ENCODE measurements around the gene CLSTN2. TPM values are rescaled to one million over a fixed set of nuclear protein-coding genes. Genes with fewer than 3 reads are reported as not detected.

Gene CLSTN2
- total RNA-seq, 1 experiment from 2014 or later, result 0.02 TPM

GRCh38 chr3:140022066-140022770 is 87.2 kb downstream of the CLSTN2 start:
- Histone ChIP-seq H3K36me3 (ENCODE audit: control insufficient read depth in 1 of 2, insufficient read depth in 2 of 2, low read length in 2 of 2) (no peaks in the 10 kb centered on the region), H3K4me1 (ENCODE audit: control insufficient read depth in 1 of 2, insufficient read depth in 2 of 2, low read length in 2 of 2) (no peaks in the 10 kb centered on the region), H3K27me3 (ENCODE audit: insufficient read depth, low read length) (peaks cover 41% of the 10 kb centered on the region; the same call in 1 of the 2 replicates), H3K4me3 (replicated peaks in 1 of 2; ENCODE audit: low read depth in 1 of 2, low read length in 2 of 2) (no peak overlapping the region), H3K27ac (ENCODE audit: low read depth, low read length) (no peak overlapping the region), H3K9me3 (ENCODE audit: control insufficient read depth in 1 of 2, insufficient read depth in 1 of 2, low read depth in 1 of 2, low read length in 2 of 2) (no peaks in the 10 kb centered on the region), H4K20me1 (ENCODE audit: insufficient read depth) (no peaks in the 10 kb centered on the region), H3K79me2 (ENCODE audit: insufficient read depth, low read length) (no peaks in the 10 kb centered on the region), H3K9ac (ENCODE audit: low read length) (no peak overlapping the region), H3K4me2 (ENCODE audit: low read length) (no peak overlapping the region), H3K9me2 (ENCODE audit: insufficient read depth) (no peaks in the 10 kb centered on the region), H2AFZ (ENCODE audit: low read depth, low read length, poor library complexity, severe bottlenecking) (no peak overlapping the region)
- ChIA-PET POLR2A (no interaction called here), RAD21 (ENCODE audit: low non-redundant PET in 1 of 2, low total read pairs in 2 of 2, uncharacterized antibody in 2 of 2, unreplicated experiment in 2 of 2) (no interaction called here), CTCF (no interaction called here)
- no TSS peak for BruUV-seq (replicated peaks)
- ATAC-seq (no peak), DNase-seq (ENCODE audit: low read depth, low spot score) (no peak)
- intact Hi-C loops (cut with micrococcal nuclease), result no loop called here
- no peak for TF ChIP-seq CTCF (IDR thresholded peaks at IDR 0.05 in 2 of 3, conservative IDR thresholded peaks at IDR 0.05 in 1 of 3; ENCODE audit: borderline replicate concordance in 1 of 3, insufficient read depth in 1 of 3, low read depth in 2 of 3, low read length in 2 of 3)
- TF ChIP-seq MAX (IDR thresholded peaks at IDR 0.05), result no peak
- no peak for TF ChIP-seq RAD21 (IDR thresholded peaks at IDR 0.05; ENCODE audit: low read depth)
- TF ChIP-seq EGR1 (IDR thresholded peaks at IDR 0.05; ENCODE audit: low read depth), result no peak
- TF ChIP-seq EZH2 (IDR thresholded peaks at IDR 0.05), result no peak
- no peak for TF ChIP-seq ZFX (IDR thresholded peaks at IDR 0.05)
- TF ChIP-seq CEBPB (IDR thresholded peaks at IDR 0.05; ENCODE audit: low read depth), result no peak
- TF ChIP-seq CBX3 (IDR thresholded peaks at IDR 0.05; ENCODE audit: low read depth), result no peak
- no peak for TF ChIP-seq POLR2A (IDR thresholded peaks at IDR 0.05; ENCODE audit: borderline replicate concordance, extremely low read depth, insufficient read depth, insufficient read length)
- TF ChIP-seq REST (IDR thresholded peaks at IDR 0.05; ENCODE audit: low read depth), result no peak
- no peak for TF ChIP-seq EZH2phosphoT487 (IDR thresholded peaks at IDR 0.05; ENCODE audit: borderline replicate concordance)
- no peak for TF ChIP-seq ELF1 (IDR thresholded peaks at IDR 0.05; ENCODE audit: borderline replicate concordance, low read depth)
- TF ChIP-seq ZBTB33 (IDR thresholded peaks at IDR 0.05; ENCODE audit: extremely low read depth, insufficient replicate concordance, low read length), result no peak
- TF ChIP-seq TCF7L2 (IDR thresholded peaks at IDR 0.05; ENCODE audit: borderline replicate concordance, extremely low read depth, insufficient read depth, insufficient read length), result no peak
- TF ChIP-seq, protein P1, sequence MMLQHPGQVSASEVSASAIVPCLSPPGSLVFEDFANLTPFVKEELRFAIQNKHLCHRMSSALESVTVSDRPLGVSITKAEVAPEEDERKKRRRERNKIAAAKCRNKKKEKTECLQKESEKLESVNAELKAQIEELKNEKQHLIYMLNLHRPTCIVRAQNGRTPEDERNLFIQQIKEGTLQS (IDR thresholded peaks at IDR 0.05), result no peak
- TF ChIP-seq JUND (IDR thresholded peaks at IDR 0.05), result no peak
- TF ChIP-seq YY1 (IDR thresholded peaks at IDR 0.05; ENCODE audit: extremely low read depth, insufficient replicate concordance, low read depth, low read length), result no peak
- no peak for TF ChIP-seq SRF (IDR thresholded peaks at IDR 0.05; ENCODE audit: low read depth)

Measured in HCT116 (cell line).